ENCODE measurements around the gene PCBD1.

DNA sequence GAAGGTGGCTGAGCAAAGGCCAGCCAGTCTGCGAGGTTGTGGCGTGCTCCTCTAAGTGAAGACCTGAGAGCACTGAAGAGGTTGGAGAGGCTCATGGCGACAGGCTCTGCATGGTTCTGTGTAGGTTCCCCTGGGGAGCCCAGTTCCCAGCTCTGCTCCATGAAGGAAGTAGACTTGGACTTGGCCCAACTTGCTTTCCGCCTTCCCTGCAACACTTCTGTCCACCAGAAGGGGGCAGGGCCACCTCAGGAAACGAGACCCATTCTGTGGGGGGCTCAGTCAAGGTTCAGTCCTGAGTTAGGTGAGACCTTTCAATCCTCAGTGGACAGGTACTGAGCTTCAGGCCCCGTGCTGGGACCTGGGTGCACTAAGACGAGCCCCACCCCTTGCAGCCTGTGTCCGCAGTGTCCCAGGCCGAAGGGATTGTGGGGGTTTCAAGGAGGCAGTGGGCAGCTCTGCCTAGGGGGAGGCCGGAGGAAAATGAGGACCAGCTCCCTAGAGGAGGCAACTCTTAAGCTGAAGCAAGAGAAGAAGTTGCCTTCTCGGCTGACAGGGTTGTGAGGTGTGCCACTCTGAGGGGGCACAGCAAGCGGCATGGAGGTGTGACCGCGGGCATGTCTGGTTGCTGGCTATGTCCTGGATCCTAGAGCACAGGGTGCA lies 15.0 kb upstream of the PCBD1 start:
- no peak for TF ChIP-seq POLR2AphosphoS5 (IDR thresholded peaks at IDR 0.05)
- peak; percentile 71 to 80 (median 76) for TF ChIP-seq CTCF (IDR thresholded peaks at IDR 0.05)
- TF ChIP-seq POLR2A (IDR thresholded peaks at IDR 0.05): no peak
